GM12878 (cell line): ENCODE measurements around the gene HERC2.

Source experiments
- CHD2 ChIP-seq: IDR thresholded peaks from 2 replicates; pipeline ENCODE4 v1.6.1; 2011; ENCODE audit warnings: low read depth, low read length, improper control_type of control experiment, borderline replicate concordance
- EZH2 ChIP-seq: IDR thresholded peaks from 2 replicates; pipeline ENCODE4 v1.6.1; 2012; ENCODE audit warnings: low read depth, mild to moderate bottlenecking, control low read depth, inconsistent platforms, low read length, borderline replicate concordance; ENCODE audit not compliant: control insufficient read depth
- IKZF1 ChIP-seq: fragments of 450-650 bp; conservative IDR thresholded peaks from 2 replicates; pipeline ENCODE4 v1.6.1; 2017; ENCODE audit warnings: antibody characterized with exemption, mild to moderate bottlenecking
- MXI1 ChIP-seq: fragments of 150-350 bp; IDR thresholded peaks from 2 replicates; pipeline ENCODE4 v1.6.1; 2011; ENCODE audit warnings: low read depth, mild to moderate bottlenecking, inconsistent platforms, low read length, improper control_type of control experiment
- PRDM15 ChIP-seq: fragments of 450-650 bp; formaldehyde crosslinking; IDR thresholded peaks from 2 replicates; pipeline ENCODE4 v1.4.0; 2020; ENCODE audit warnings: mild to moderate bottlenecking, moderate library complexity
- RFX5 ChIP-seq: IDR thresholded peaks from 2 replicates; pipeline ENCODE4 v1.6.1; 2011; ENCODE audit warnings: low read depth, low read length, improper control_type of control experiment
- YY1 ChIP-seq: IDR thresholded peaks from 2 replicates; pipeline ENCODE4 v1.6.1; 2011; ENCODE audit warnings: low read depth, mild to moderate bottlenecking, low read length
- ZSCAN29 ChIP-seq: fragments of 450-650 bp; IDR thresholded peaks from 2 replicates; pipeline ENCODE4 v1.6.1; 2017; ENCODE audit warnings: mild to moderate bottlenecking, moderate library complexity
- TF ChIP-seq, protein P1 (sequence below), 3 experiments: IDR thresholded peaks in 2 of 3; conservative IDR thresholded peaks in 1 of 3; 2 replicates each; pipeline ENCODE4 v1.5.1; 2011; ENCODE audit warnings: low read depth in 3 of 3, low read length in 3 of 3, mild to moderate bottlenecking in 3 of 3, control low read depth in 2 of 3, moderate library complexity in 2 of 3, inconsistent platforms in 1 of 3, mixed read lengths in 1 of 3; ENCODE audit not compliant: control insufficient read depth in 2 of 3, insufficient read depth in 1 of 3; ENCODE audit errors: extremely low read depth in 1 of 3
- TF ChIP-seq, protein P2 (sequence below): IDR thresholded peaks from 2 replicates; pipeline ENCODE4 v1.6.1; 2012; ENCODE audit warnings: low read depth, low read length, improper control_type of control experiment

GRCh38 chr15:28130651-28131050 is 191.3 kb downstream of the HERC2 start:
- TF ChIP-seq MXI1: no peak
- TF ChIP-seq PRDM15 (CRISPR knock-in tag): no peak
- TF ChIP-seq, protein P1, sequence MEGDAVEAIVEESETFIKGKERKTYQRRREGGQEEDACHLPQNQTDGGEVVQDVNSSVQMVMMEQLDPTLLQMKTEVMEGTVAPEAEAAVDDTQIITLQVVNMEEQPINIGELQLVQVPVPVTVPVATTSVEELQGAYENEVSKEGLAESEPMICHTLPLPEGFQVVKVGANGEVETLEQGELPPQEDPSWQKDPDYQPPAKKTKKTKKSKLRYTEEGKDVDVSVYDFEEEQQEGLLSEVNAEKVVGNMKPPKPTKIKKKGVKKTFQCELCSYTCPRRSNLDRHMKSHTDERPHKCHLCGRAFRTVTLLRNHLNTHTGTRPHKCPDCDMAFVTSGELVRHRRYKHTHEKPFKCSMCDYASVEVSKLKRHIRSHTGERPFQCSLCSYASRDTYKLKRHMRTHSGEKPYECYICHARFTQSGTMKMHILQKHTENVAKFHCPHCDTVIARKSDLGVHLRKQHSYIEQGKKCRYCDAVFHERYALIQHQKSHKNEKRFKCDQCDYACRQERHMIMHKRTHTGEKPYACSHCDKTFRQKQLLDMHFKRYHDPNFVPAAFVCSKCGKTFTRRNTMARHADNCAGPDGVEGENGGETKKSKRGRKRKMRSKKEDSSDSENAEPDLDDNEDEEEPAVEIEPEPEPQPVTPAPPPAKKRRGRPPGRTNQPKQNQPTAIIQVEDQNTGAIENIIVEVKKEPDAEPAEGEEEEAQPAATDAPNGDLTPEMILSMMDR (IDR thresholded peaks at IDR 0.05 in 2 of 3, conservative IDR thresholded peaks at IDR 0.05 in 1 of 3; ENCODE audit: control insufficient read depth in 2 of 3, extremely low read depth in 1 of 3, insufficient read depth in 1 of 3, low read depth in 3 of 3, low read length in 3 of 3): no peak
- TF ChIP-seq EZH2: no peak
- TF ChIP-seq CHD2: no peak
- TF ChIP-seq IKZF1: no peak
- no peak for TF ChIP-seq ZSCAN29
- TF ChIP-seq, protein P2, sequence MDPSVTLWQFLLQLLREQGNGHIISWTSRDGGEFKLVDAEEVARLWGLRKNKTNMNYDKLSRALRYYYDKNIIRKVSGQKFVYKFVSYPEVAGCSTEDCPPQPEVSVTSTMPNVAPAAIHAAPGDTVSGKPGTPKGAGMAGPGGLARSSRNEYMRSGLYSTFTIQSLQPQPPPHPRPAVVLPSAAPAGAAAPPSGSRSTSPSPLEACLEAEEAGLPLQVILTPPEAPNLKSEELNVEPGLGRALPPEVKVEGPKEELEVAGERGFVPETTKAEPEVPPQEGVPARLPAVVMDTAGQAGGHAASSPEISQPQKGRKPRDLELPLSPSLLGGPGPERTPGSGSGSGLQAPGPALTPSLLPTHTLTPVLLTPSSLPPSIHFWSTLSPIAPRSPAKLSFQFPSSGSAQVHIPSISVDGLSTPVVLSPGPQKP: no peak
- TF ChIP-seq RFX5: no peak
- no peak for TF ChIP-seq YY1
